Urinary bladder (tissue), 4 donors: Measurements from ENCODE around the gene HBM. TPM values are rescaled to one million over a fixed set of nuclear protein-coding genes. Genes with fewer than 3 reads are reported as not detected.
"Not testable (repeated sequence)": the region's sequence is repeated elsewhere in the genome, so short reads cannot be mapped to it uniquely, and the experiment has no call there.

Source experiments
- DNase-seq: peaks from one replicate; pipeline ENCODE4 v3.0.0-alpha.2; 2015; ENCODE audit errors: extremely low spot score
- H3K27ac ChIP-seq: one replicate; pipeline ENCODE4 v1.5.1; 2013; ENCODE audit warnings: low read depth, mild to moderate bottlenecking, moderate library complexity
- H3K36me3 ChIP-seq: one replicate; pipeline ENCODE4 v1.6.1; 2013; ENCODE audit warnings: mild to moderate bottlenecking, moderate library complexity; ENCODE audit not compliant: insufficient read depth
- H3K4me1 ChIP-seq: one replicate; pipeline ENCODE4 v1.6.1; 2013; ENCODE audit warnings: mild to moderate bottlenecking, moderate library complexity; ENCODE audit not compliant: insufficient read depth
- H3K4me3 ChIP-seq: one replicate; pipeline ENCODE4 v1.5.1; 2013; ENCODE audit warnings: low read depth, low read length
- WGBS: extraction: QIAGEN DNeasy Blood & Tissue Kit; methylation state at CpG from one replicate; pipeline ENCODE4 v1.1.7; 2013; 5-methylcytosine and 5-hydroxymethylcytosine counted together
- polyA plus RNA-seq: library from polyadenylated mRNA; stranded (reverse); fragments of 200-250 nt; gene quantifications from one replicate; pipeline ENCODE4 v1.2.3, GENCODE V29; 2013
- total RNA-seq: library from RNA; depleted of rRNA; stranded (reverse); fragments of >200 nt; gene quantifications from one replicate; pipeline ENCODE4 v1.2.3, GENCODE V29; 2014
- donor health status: healthy with polysubstance abuse.
- donor health status: healthy.

HBM gene
- total and polyA plus RNA-seq, 2 donors: 14.8 TPM; not detected in 1

GRCh38 chr16:132120-132519 lies 33.7 kb upstream of the HBM start:
- no peak overlapping the region for H3K4me3 ChIP-seq
- no peaks in the 10 kb centered on the region for H3K4me1 ChIP-seq
- no peak overlapping the region for H3K27ac ChIP-seq
- 94% methylated on average over 7 of the region's 7 CpGs for WGBS
- H3K36me3 ChIP-seq: no peaks in the 10 kb centered on the region
- DNase-seq: no peak

GRCh38 chr16:133716-134115 lies 32.1 kb upstream of the HBM start:
- WGBS: 96% methylated on average over 2 of the region's 2 CpGs

GRCh38 chr16:138049-138417 lies 27.7 kb upstream of the HBM start:
- peak overlapping the region; percentile 16 for H3K27ac ChIP-seq
- H3K36me3 ChIP-seq: no peaks in the 10 kb centered on the region
- no peak for DNase-seq
- H3K4me1 ChIP-seq: no peaks in the 10 kb centered on the region
- peak overlapping the region; percentile 96 for H3K4me3 ChIP-seq
- 2% methylated on average over 30 of the region's 30 CpGs for WGBS

More at GRCh38 chr16:133716-134115, 32.1 kb upstream of the HBM start:
- no peak for DNase-seq
- H3K4me1 ChIP-seq: no peaks in the 10 kb centered on the region
- no peak overlapping the region for H3K27ac ChIP-seq
- no peaks in the 10 kb centered on the region for H3K36me3 ChIP-seq
- H3K4me3 ChIP-seq: no peak overlapping the region

- no peaks in the 10 kb centered on the region for H3K4me1 ChIP-seq
- 62% methylated on average over 10 of the region's 10 CpGs for WGBS
- no peak for DNase-seq
- H3K36me3 ChIP-seq: no peaks in the 10 kb centered on the region
- no peak overlapping the region for H3K4me3 ChIP-seq
- H3K27ac ChIP-seq: no peak overlapping the region
Observed at GRCh38 chr16:140175-140857, 25.5 kb upstream of the HBM start.

- Histone ChIP-seq H3K4me1 (no peaks in the 10 kb centered on the region), H3K36me3 (no peaks in the 10 kb centered on the region), H3K27ac (no peak overlapping the region), H3K4me3 (no peak overlapping the region)
- WGBS: 76% methylated on average over 12 of the region's 12 CpGs
- no peak for DNase-seq
Observed at GRCh38 chr16:142405-142967, 23.3 kb upstream of the HBM start.

- WGBS: 75% methylated on average over 6 of the region's 6 CpGs
- Histone ChIP-seq H3K27ac (no peak overlapping the region), H3K4me3 (no peak overlapping the region), H3K36me3 (no peaks in the 10 kb centered on the region), H3K4me1 (no peaks in the 10 kb centered on the region)
- DNase-seq: no peak
Observed at GRCh38 chr16:143047-143446, 22.7 kb upstream of the HBM start.

- H3K27ac ChIP-seq: no peak overlapping the region
- no peak overlapping the region for H3K4me3 ChIP-seq
- H3K36me3 ChIP-seq: no peaks in the 10 kb centered on the region
- WGBS: 49% methylated on average over 6 of the region's 6 CpGs
- DNase-seq: no peak
- no peaks in the 10 kb centered on the region for H3K4me1 ChIP-seq
Observed at GRCh38 chr16:143456-143855, 22.3 kb upstream of the HBM start.

- Histone ChIP-seq H3K4me3 (no peak overlapping the region), H3K36me3 (no peaks in the 10 kb centered on the region), H3K4me1 (no peaks in the 10 kb centered on the region), H3K27ac (no peak overlapping the region)
- WGBS: 69% methylated on average over 14 of the region's 14 CpGs
- DNase-seq: no peak
Observed at GRCh38 chr16:144797-145252, 21.0 kb upstream of the HBM start.

GRCh38 chr16:146646-147045 lies 19.1 kb upstream of the HBM start:
- Histone ChIP-seq H3K27ac (no peak overlapping the region), H3K36me3 (no peaks in the 10 kb centered on the region), H3K4me1 (no peaks in the 10 kb centered on the region), H3K4me3 (no peak overlapping the region)
- DNase-seq: no peak
- WGBS: 86% methylated on average over 2 of the region's 2 CpGs

- no peaks in the 10 kb centered on the region for H3K36me3 ChIP-seq
- H3K4me3 ChIP-seq: no peak overlapping the region
- H3K4me1 ChIP-seq: no peaks in the 10 kb centered on the region
- 47% methylated on average over 9 of the region's 9 CpGs for WGBS
- no peak for DNase-seq
- H3K27ac ChIP-seq: no peak overlapping the region
Observed at GRCh38 chr16:149024-149660, 16.6 kb upstream of the HBM start.

- WGBS: 78% methylated on average over 17 of the region's 17 CpGs
- no peaks in the 10 kb centered on the region for H3K36me3 ChIP-seq
- no peaks in the 10 kb centered on the region for H3K4me1 ChIP-seq
- DNase-seq: no peak
- H3K4me3 ChIP-seq: no peak within 1 kb of the TSS
- H3K27ac ChIP-seq: no peak within 1 kb of the TSS
Observed at GRCh38 chr16:152141-153128, 13.3 kb upstream of the HBM start, which contains the start of gene HBZ. Gene HBZ, plus strand, starts transcription at chr16:152644. Its CDS starts 266 bp downstream, at chr16:152910.

GRCh38 chr16:153129-153521 lies 12.7 kb upstream of the HBM start:
- not testable (repeated sequence) for DNase-seq, H3K4me3 ChIP-seq, H3K27ac ChIP-seq, H3K36me3 ChIP-seq, H3K4me1 ChIP-seq
- WGBS: 49% methylated on average over 3 of the region's 6 CpGs

GRCh38 chr16:153550-154216 lies 12.1 kb upstream of the HBM start:
- H3K27ac ChIP-seq, H3K4me3 ChIP-seq, H3K4me1 ChIP-seq, H3K36me3 ChIP-seq, DNase-seq: not testable (repeated sequence)
- WGBS: no CpG with 5 or more reads among the region's 74 CpGs
